GM13977 (cell line): ENCODE results near the gene GNG7.
A peak's percentile ranks its signal among the peaks of the same experiment; 100 is the strongest.
"Not testable (repeated sequence)": the region's sequence is repeated elsewhere in the genome, so short reads cannot be mapped to it uniquely, and the experiment has no call there.

Source experiments
- DNase-seq: peaks from one replicate; pipeline ENCODE4 v3.0.0; 2012; ENCODE audit warnings: low spot score
- CTCF ChIP-seq: IDR thresholded peaks from 2 replicates; pipeline ENCODE4 v1.5.1; 2012; ENCODE audit warnings: mild to moderate bottlenecking, control low read depth; ENCODE audit not compliant: insufficient read depth; ENCODE audit errors: extremely low read depth, missing control alignments
- in situ Hi-C: fragments of 300-500 bp; cut with MboI; formaldehyde crosslinking; loops from one replicate; pipeline ENCODE4 v1.12.0; 2022; ENCODE audit warnings: low sequenced_read_pairs, low pct_unique_long_range_greater_than_20kb, mixed read lengths, inconsistent platforms; ENCODE audit not compliant: unreplicated experiment

GNG7 gene

GRCh38 chr19:2584002-2584401 lies 118.5 kb downstream of the GNG7 start:
- no peak for DNase-seq
- TF ChIP-seq CTCF, result no peak
- in situ Hi-C loops, result no loop called here

GRCh38 chr19:2582984-2583956 lies 119.2 kb downstream of the GNG7 start:
- in situ Hi-C loops, result no loop called here
- DNase-seq, result no peak
- no peak for TF ChIP-seq CTCF

GRCh38 chr19:2580396-2580795 lies 122.1 kb downstream of the GNG7 start:
- in situ Hi-C loops, DNase-seq: not testable (repeated sequence)

GRCh38 chr19:2579678-2580280 lies 122.7 kb downstream of the GNG7 start:
- no peak for DNase-seq
- TF ChIP-seq CTCF, result no peak
- in situ Hi-C loops, result no loop called here

- DNase-seq, result peak; percentile 86
Observed at GRCh38 chr19:2578901-2579677, 123.4 kb downstream of the GNG7 start.

GRCh38 chr19:2578391-2578890 lies 124.1 kb downstream of the GNG7 start:
- no peak for TF ChIP-seq CTCF
- in situ Hi-C loops, result no loop called here
- DNase-seq, result no peak

More at GRCh38 chr19:2578901-2579677, 123.4 kb downstream of the GNG7 start:
- in situ Hi-C loops, result no loop called here
- TF ChIP-seq CTCF, result peak; percentile 91
